Body of pancreas (tissue), 4 donors: ENCODE results near the gene CYFIP2. TPM values are rescaled to one million over a fixed set of nuclear protein-coding genes. Genes with fewer than 3 reads are reported as not detected.

Source experiments
- ATAC-seq: fragments of 150-250 bp; one replicate; pipeline ENCODE4 v1.9.1; 2016
- DNase-seq, 4 donors: peaks; one replicate each; pipeline ENCODE4 v3.0.0-alpha.2; 2019
- H3K27ac ChIP-seq, 4 donors: fragments of 200-600 bp; sonication (generic); 1 replicate in 3 of 4; 2 replicates in 1 of 4; pipeline versions ENCODE4 v1.5.1 to v1.6.1; 2016 to 2019; ENCODE audit warnings: mild to moderate bottlenecking in 1 of 4, mixed read lengths in 1 of 4, moderate library complexity in 1 of 4
- H3K27me3 ChIP-seq, 2 donors: fragments of 200-600 bp; sonication (generic); one replicate each; pipeline ENCODE4 v1.6.0; 2016; ENCODE audit warnings: mild to moderate bottlenecking in 1 of 2
- H3K36me3 ChIP-seq, 2 donors: fragments of 200-600 bp; sonication (generic); replicated peaks in 1 of 2; 2 replicates each; pipeline ENCODE4 v1.5.1; 2016; ENCODE audit warnings: low read depth in 2 of 2; ENCODE audit not compliant: insufficient read depth in 1 of 2
- H3K4me1 ChIP-seq: fragments of 200-600 bp; sonication (generic); one replicate; pipeline ENCODE4 v1.6.0; 2016
- H3K4me3 ChIP-seq, 2 donors: fragments of 200-600 bp; sonication (generic); 1 replicate in 1 of 2; 2 replicates in 1 of 2; pipeline ENCODE4 v1.5.1; 2016 to 2019
- H3K9me3 ChIP-seq, 3 donors: fragments of 200-600 bp; sonication (generic); 1 replicate in 2 of 3; 2 replicates in 1 of 3; pipeline ENCODE4 v1.5.1; 2016
- POLR2A ChIP-seq, 3 donors: fragments of 450-650 bp; IDR thresholded peaks; one replicate each; pipeline ENCODE4 v1.6.1; 2016; ENCODE audit warnings: antibody characterized with exemption in 3 of 3, mild to moderate bottlenecking in 2 of 3
- WGBS, 2 donors: methylation state at CpG; one replicate each; pipeline ENCODE4 v1.1.5; 2017; 5-methylcytosine and 5-hydroxymethylcytosine counted together
- intact Hi-C: fragments of 100-400 bp; cut with DNase I; formaldehyde crosslinking; loops from one replicate; pipeline ENCODE4 v1.15.1; 2023
- total RNA-seq, 2 donors: library from RNA; depleted of rRNA; stranded (reverse); fragments of >200 nt; gene quantifications; one replicate each; pipeline ENCODE4 v1.1.0, GENCODE V29; 2016
- TF ChIP-seq, protein P1 (sequence below), 7 experiments: fragments of 450-650 bp in 4 of 7; fragments of 200-600 bp in 3 of 7; sonication (generic) in 3 of 7; IDR thresholded peaks; one replicate each; pipeline ENCODE4 v1.5.1; 2016 to 2019; ENCODE audit warnings: antibody characterized with exemption in 7 of 7

CYFIP2 gene
- total RNA-seq, 2 donors from 2014 or later, result 15.6 to 22.1 TPM

DNA sequence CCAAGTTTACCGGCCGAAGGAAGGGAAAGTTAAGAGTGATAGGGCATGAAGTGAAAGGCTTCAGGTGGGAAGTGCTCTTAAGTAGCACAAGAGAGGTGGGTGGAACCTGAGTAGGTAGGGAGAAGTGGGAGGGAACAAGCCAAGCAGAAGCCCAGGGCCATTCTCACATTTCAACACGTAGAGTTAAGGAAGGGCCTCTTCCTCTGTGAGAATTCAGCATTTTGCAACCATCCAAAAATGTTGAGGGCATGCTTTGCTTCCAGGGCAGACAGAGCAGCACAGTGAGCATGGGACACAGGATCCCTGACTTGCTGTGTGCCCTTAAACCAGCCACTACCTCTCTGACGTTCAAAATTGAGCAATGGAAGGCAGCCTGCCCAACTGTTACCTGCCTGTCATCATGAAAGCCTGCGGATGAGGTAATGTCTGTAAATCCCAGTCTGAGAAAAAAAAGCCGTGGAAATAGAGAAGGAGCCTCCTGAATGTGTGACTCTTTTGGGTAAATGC, 3.3 kb downstream of the CYFIP2 start:
- ATAC-seq, result no peak
- DNase-seq, result no peak
- Histone ChIP-seq H3K4me1 (peaks cover 16% of the 10 kb centered on the region), H3K4me3 (no peak overlapping the region), H3K27ac (no peak overlapping the region), H3K27me3 (no peaks in the 10 kb centered on the region), H3K36me3 (no peaks in the 10 kb centered on the region), H3K9me3 (no peaks in the 10 kb centered on the region)
- intact Hi-C loops, result no loop called here
- TF ChIP-seq, protein P1, sequence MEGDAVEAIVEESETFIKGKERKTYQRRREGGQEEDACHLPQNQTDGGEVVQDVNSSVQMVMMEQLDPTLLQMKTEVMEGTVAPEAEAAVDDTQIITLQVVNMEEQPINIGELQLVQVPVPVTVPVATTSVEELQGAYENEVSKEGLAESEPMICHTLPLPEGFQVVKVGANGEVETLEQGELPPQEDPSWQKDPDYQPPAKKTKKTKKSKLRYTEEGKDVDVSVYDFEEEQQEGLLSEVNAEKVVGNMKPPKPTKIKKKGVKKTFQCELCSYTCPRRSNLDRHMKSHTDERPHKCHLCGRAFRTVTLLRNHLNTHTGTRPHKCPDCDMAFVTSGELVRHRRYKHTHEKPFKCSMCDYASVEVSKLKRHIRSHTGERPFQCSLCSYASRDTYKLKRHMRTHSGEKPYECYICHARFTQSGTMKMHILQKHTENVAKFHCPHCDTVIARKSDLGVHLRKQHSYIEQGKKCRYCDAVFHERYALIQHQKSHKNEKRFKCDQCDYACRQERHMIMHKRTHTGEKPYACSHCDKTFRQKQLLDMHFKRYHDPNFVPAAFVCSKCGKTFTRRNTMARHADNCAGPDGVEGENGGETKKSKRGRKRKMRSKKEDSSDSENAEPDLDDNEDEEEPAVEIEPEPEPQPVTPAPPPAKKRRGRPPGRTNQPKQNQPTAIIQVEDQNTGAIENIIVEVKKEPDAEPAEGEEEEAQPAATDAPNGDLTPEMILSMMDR (IDR thresholded peaks at IDR 0.05), result no peak
- TF ChIP-seq POLR2A (IDR thresholded peaks at IDR 0.05), result no peak
- 69 to 72% methylated on average over 6 of the region's 6 CpGs for WGBS, 2 donors

DNA sequence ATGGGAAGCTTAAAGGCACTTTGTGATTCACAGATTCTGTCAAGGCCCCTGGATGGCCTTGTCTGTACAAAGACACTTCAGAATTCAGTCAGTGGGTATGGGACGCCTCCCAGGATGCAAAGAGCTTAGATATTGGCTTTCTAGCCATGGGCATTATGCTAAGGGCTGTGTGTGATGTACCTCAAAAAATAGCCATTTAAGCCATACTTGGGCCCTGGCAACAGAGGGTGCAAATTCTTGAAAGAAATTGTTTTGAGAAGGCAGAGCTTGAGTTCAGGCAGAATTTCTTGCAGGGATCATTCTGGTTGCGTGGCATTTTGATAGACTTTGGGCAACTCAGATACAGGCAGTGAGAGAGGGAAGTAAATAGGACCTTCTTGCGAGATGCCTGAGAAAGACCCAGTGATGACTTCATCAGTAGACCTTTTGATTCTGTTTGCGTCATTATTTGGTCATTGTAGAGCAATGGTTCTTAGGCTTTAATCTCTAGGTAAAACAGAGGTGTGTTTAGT, 3.9 kb downstream of the CYFIP2 start:
- intact Hi-C loops, result no loop called here
- Histone ChIP-seq H3K27me3 (no peaks in the 10 kb centered on the region), H3K36me3 (no peaks in the 10 kb centered on the region), H3K4me3 (no peak overlapping the region), H3K4me1 (peaks cover 16% of the 10 kb centered on the region), H3K27ac (no peak overlapping the region), H3K9me3 (no peaks in the 10 kb centered on the region)
- WGBS, 2 donors, result 79 to 88% methylated on average over 4 of the region's 4 CpGs
- DNase-seq, result no peak
- ATAC-seq, result no peak
- no peak for TF ChIP-seq POLR2A (IDR thresholded peaks at IDR 0.05)
- TF ChIP-seq, protein P1 (IDR thresholded peaks at IDR 0.05), result no peak

DNA sequence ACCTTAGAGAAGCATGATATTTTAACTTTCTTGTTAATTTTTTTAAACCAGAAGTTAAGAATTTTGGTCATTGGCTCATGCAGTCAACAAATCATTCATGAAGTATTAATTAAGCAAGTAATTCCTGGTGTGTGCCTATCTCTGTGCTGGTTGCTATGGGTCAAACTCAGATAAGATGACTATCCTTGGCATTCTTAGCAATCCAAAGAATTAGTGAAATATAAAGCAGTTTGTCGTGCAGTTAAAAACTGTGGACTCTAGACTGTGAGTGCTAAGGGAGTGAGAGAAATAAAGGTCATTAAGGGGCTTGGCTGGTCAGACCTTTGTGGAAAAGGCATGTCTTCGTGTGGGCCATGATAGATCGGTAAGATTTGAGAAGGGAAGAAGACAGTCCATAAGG, 4.8 kb downstream of the CYFIP2 start:
- ATAC-seq (no peak), DNase-seq (no peak)
- no peaks in the 10 kb centered on the region for H3K36me3 ChIP-seq
- no peak for TF ChIP-seq POLR2A (IDR thresholded peaks at IDR 0.05)
- TF ChIP-seq, protein P1 (IDR thresholded peaks at IDR 0.05), result no peak
- H3K27ac ChIP-seq, result no peak overlapping the region
- intact Hi-C loops, result no loop called here
- no peak overlapping the region for H3K4me3 ChIP-seq
- H3K27me3 ChIP-seq, result no peaks in the 10 kb centered on the region
- no peaks in the 10 kb centered on the region for H3K9me3 ChIP-seq
- 68% methylated on average over 3 of the region's 3 CpGs for WGBS, 2 donors
- H3K4me1 ChIP-seq, result peaks cover 11% of the 10 kb centered on the region

DNA sequence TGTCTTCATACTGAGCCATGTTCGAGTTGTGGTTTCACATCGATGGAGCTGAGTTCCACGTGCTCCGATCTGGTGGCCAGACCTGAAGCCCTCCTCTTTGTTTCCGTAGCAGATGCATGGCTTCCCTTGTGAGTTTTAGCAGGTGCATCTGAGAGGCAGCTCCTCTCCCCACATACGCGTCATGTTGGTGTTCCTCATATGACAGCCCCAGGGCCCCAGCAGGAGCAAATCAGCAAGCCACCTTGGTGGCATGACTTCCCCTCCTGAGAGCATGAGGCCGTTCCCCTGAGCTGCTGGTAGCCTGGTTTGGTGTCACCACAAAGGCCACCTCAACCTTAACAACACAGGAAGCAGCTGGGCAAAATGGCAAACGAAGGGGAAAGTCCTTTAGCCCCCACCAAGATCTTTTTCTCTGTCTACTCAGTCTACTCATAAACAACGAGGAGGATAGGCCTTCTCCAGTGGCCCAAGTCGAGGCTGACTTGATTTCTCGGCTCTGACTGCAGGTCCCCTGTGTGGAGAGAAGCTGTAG, 5.9 kb downstream of the CYFIP2 start:
- Histone ChIP-seq H3K27ac (no peak overlapping the region), H3K36me3 (no peaks in the 10 kb centered on the region), H3K9me3 (no peaks in the 10 kb centered on the region), H3K4me3 (no peak overlapping the region), H3K4me1 (peaks cover 3% of the 10 kb centered on the region), H3K27me3 (no peaks in the 10 kb centered on the region)
- DNase-seq, result peak in 3 of 4 donors; percentile 16 to 42 (median 25)
- no peak for ATAC-seq
- TF ChIP-seq, protein P1 (IDR thresholded peaks at IDR 0.05), result no peak
- TF ChIP-seq POLR2A (IDR thresholded peaks at IDR 0.05), result no peak
- intact Hi-C loops, result no loop called here
- WGBS, 2 donors, result 61% methylated on average over 12 of the region's 12 CpGs

DNA sequence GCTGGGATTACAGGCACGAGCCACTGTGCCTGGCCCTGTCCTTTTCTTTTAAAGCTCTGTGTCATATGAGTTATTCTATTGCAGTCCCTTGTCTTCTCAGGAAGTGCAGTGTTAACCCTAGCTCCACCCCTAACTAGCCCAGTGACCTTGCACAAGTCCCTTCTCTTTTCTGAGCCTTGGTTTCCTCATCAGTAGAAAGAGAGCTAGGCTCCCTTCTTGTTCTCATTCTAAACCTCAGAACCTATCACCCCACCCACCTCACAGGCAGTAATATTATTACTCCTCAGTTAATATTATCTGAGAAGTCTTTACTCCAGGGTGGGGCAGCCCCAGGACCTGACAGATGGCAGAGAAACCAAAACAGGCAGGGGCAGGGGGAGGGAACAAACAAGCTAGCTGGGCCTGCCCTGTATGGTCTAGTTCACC, 7.2 kb downstream of the CYFIP2 start:
- no peak overlapping the region for H3K4me3 ChIP-seq
- H3K4me1 ChIP-seq, result no peaks in the 10 kb centered on the region
- no peaks in the 10 kb centered on the region for H3K27me3 ChIP-seq
- no peak overlapping the region for H3K27ac ChIP-seq
- 53 to 78% methylated on average over 1 of the region's 1 CpG for WGBS, 2 donors
- no peaks in the 10 kb centered on the region for H3K36me3 ChIP-seq
- DNase-seq (no peak), ATAC-seq (no peak)
- intact Hi-C loops, result no loop called here
- TF ChIP-seq, protein P1 (IDR thresholded peaks at IDR 0.05), result no peak
- TF ChIP-seq POLR2A (IDR thresholded peaks at IDR 0.05), result no peak
- H3K9me3 ChIP-seq, result no peaks in the 10 kb centered on the region
